ENCODE results near the gene TDRD10. TPM values are rescaled to one million over a fixed set of nuclear protein-coding genes. Genes with fewer than 3 reads are reported as not detected.
A peak's percentile ranks its signal among the peaks of the same experiment; 100 is the strongest.

Gene TDRD10
- total and polyA plus RNA-seq, 4 donors = 1.9 to 12.6 (median 7.3) TPM

DNA sequence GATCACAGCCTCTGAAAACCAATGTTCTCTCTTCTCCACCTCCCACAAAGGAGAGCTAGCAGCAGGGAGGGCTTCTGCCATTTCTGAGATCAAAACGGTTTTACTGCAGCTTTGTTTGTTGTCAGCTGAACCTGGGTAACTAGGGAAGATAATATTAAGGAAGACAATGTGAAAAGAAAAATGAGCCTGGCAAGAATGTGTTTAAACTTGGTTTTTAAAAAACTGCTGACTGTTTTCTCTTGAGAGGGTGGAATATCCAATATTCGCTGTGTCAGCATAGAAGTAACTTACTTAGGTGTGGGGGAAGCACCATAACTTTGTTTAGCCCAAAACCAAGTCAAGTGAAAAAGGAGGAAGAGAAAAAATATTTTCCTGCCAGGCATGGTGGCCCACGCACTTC lies 35.8 kb upstream of the TDRD10 start:
- Histone ChIP-seq H3K9ac (ENCODE audit: insufficient read depth in 1 of 2, low read length in 2 of 2) (no peak overlapping the region), H3K9me3 (ENCODE audit: control insufficient read depth in 4 of 4, insufficient read depth in 3 of 4, low read length in 3 of 4) (no peaks in the 10 kb centered on the region), H3K27me3 (ENCODE audit: control insufficient read depth in 3 of 3, insufficient read depth in 3 of 3, low read length in 2 of 3) (no peaks in the 10 kb centered on the region), H3K36me3 (ENCODE audit: control insufficient read depth in 4 of 4, insufficient read depth in 4 of 4, low read length in 4 of 4) (peaks cover 0 to 13% (median 3%) of the 10 kb centered on the region in 4 donors), H3K27ac (ENCODE audit: low read depth in 1 of 2, low read length in 1 of 2) (peak overlapping the region in 1 of 2 donors; percentile 57), H3K4me1 (ENCODE audit: control insufficient read depth in 5 of 5, insufficient read depth in 5 of 5, low read length in 5 of 5) (peaks cover 0 to 8% (median 0%) of the 10 kb centered on the region in 5 donors), H3K4me3 (no peak overlapping the region)
- TF ChIP-seq CTCF (IDR thresholded peaks at IDR 0.05; ENCODE audit: control extremely low read depth, extremely low read depth) = no peak
- ATAC-seq (ENCODE audit: insufficient read depth, low FRiP score) (no peak), DNase-seq (no peak)
- 56 to 65% methylated on average over 3 of the region's 3 CpGs for WGBS, 2 donors

- ATAC-seq (ENCODE audit: insufficient read depth, low FRiP score) = no peak
- no peak overlapping the region for H3K4me3 ChIP-seq
- 29 to 56% methylated on average over 8 of the region's 8 CpGs for WGBS, 2 donors
- H3K36me3 ChIP-seq (ENCODE audit: control insufficient read depth in 4 of 4, insufficient read depth in 4 of 4, low read length in 4 of 4) = peaks cover 0 to 13% (median 3%) of the 10 kb centered on the region in 4 donors
- H3K27me3 ChIP-seq (ENCODE audit: control insufficient read depth in 3 of 3, insufficient read depth in 3 of 3, low read length in 2 of 3) = no peaks in the 10 kb centered on the region
- TF ChIP-seq CTCF (IDR thresholded peaks at IDR 0.05; ENCODE audit: control extremely low read depth, extremely low read depth) = no peak
- H3K9ac ChIP-seq (ENCODE audit: insufficient read depth in 1 of 2, low read length in 2 of 2) = no peak overlapping the region
- DNase-seq = no peak
- H3K27ac ChIP-seq (ENCODE audit: low read depth in 1 of 2, low read length in 1 of 2) = no peak overlapping the region
- no peaks in the 10 kb centered on the region for H3K9me3 ChIP-seq (ENCODE audit: control insufficient read depth in 4 of 4, insufficient read depth in 3 of 4, low read length in 3 of 4)
- peaks cover 0 to 8% (median 0%) of the 10 kb centered on the region in 5 donors for H3K4me1 ChIP-seq (ENCODE audit: control insufficient read depth in 5 of 5, insufficient read depth in 5 of 5, low read length in 5 of 5)
Observed at GRCh38 chr1:154466921-154467417, 35.0 kb upstream of the TDRD10 start.

GRCh38 chr1:154467434-154468102 lies 34.5 kb upstream of the TDRD10 start:
- H3K4me3 ChIP-seq = no peak overlapping the region
- H3K9me3 ChIP-seq (ENCODE audit: control insufficient read depth in 4 of 4, insufficient read depth in 3 of 4, low read length in 3 of 4) = no peaks in the 10 kb centered on the region
- H3K36me3 ChIP-seq (ENCODE audit: control insufficient read depth in 4 of 4, insufficient read depth in 4 of 4, low read length in 4 of 4) = peaks cover 0 to 15% (median 3%) of the 10 kb centered on the region in 4 donors
- 91 to 92% methylated on average over 11 of the region's 11 CpGs for WGBS, 2 donors
- DNase-seq = no peak
- H3K9ac ChIP-seq (ENCODE audit: insufficient read depth in 1 of 2, low read length in 2 of 2) = no peak overlapping the region
- H3K27me3 ChIP-seq (ENCODE audit: control insufficient read depth in 3 of 3, insufficient read depth in 3 of 3, low read length in 2 of 3) = no peaks in the 10 kb centered on the region
- TF ChIP-seq CTCF (IDR thresholded peaks at IDR 0.05; ENCODE audit: control extremely low read depth, extremely low read depth) = no peak
- no peak overlapping the region for H3K27ac ChIP-seq (ENCODE audit: low read depth in 1 of 2, low read length in 1 of 2)
- no peak for ATAC-seq (ENCODE audit: insufficient read depth, low FRiP score)
- peaks cover 0 to 8% (median 0%) of the 10 kb centered on the region in 5 donors for H3K4me1 ChIP-seq (ENCODE audit: control insufficient read depth in 5 of 5, insufficient read depth in 5 of 5, low read length in 5 of 5)

Measured in lung (tissue), 12 donors.